Adrenal gland (tissue), 12 donors: ENCODE measurements around the gene PCNX2. TPM values are rescaled to one million over a fixed set of nuclear protein-coding genes. Genes with fewer than 3 reads are reported as not detected.
A peak's percentile ranks its signal among the peaks of the same experiment; 100 is the strongest.

ENCODE experiments used
- DNase-seq, 7 donors: peaks; one replicate each; pipeline ENCODE4 v3.0.0-alpha.2; 2019 to 2020
- H3K27ac ChIP-seq, 5 donors: fragments of 200-600 bp; sonication (generic) in 4 of 5; 1 replicate in 3 of 5; 2 replicates in 2 of 5; pipeline versions ENCODE4 v1.5.1 to v1.8.0; 2016 to 2020; ENCODE audit warnings: mild to moderate bottlenecking in 1 of 5
- H3K27me3 ChIP-seq: fragments of 200-600 bp; 2 replicates; pipeline ENCODE4 v1.8.0; 2021
- H3K36me3 ChIP-seq, 2 donors: fragments of 200-600 bp; replicated peaks in 1 of 2; 1 replicate in 1 of 2; 2 replicates in 1 of 2; pipeline versions ENCODE4 v1.5.1 to v1.8.0; 2018 to 2022
- H3K4me1 ChIP-seq, 2 donors: fragments of 200-600 bp; replicated peaks in 1 of 2; 1 replicate in 1 of 2; 2 replicates in 1 of 2; pipeline versions ENCODE4 v1.5.1 to v1.8.0; 2018 to 2021
- H3K4me3 ChIP-seq, 4 donors: fragments of 200-600 bp; sonication (generic) in 3 of 4; one replicate each; pipeline ENCODE4 v1.5.1; 2016 to 2018
- H3K9me3 ChIP-seq, 3 donors: fragments of 200-600 bp; sonication (generic) in 1 of 3; replicated peaks in 1 of 3; 1 replicate in 2 of 3; 2 replicates in 1 of 3; pipeline versions ENCODE4 v1.5.1 to v1.8.0; 2016 to 2021
- CTCF ChIP-seq, 6 experiments: fragments of 450-650 bp in 4 of 6; fragments of 200-600 bp in 2 of 6; sonication (generic) in 1 of 6; IDR thresholded peaks; 1 replicate in 5 of 6; 2 replicates in 1 of 6; pipeline versions ENCODE4 v1.5.1 to v1.8.0; 2016 to 2021; ENCODE audit warnings: antibody characterized with exemption in 6 of 6, mild to moderate bottlenecking in 2 of 6, moderate library complexity in 1 of 6
- POLR2A ChIP-seq, 2 donors: fragments of 450-650 bp; IDR thresholded peaks; one replicate each; pipeline ENCODE4 v1.6.1; 2017; ENCODE audit warnings: antibody characterized with exemption in 2 of 2, mild to moderate bottlenecking in 2 of 2, moderate library complexity in 1 of 2
- WGBS, 4 donors: extraction: QIAGEN DNeasy Blood & Tissue Kit in 2 of 4; methylation state at CpG; one replicate each; pipeline versions ENCODE4 v1.1.5 to v1.1.7; 2013 to 2017; 5-methylcytosine and 5-hydroxymethylcytosine counted together
- intact Hi-C, 2 donors: fragments of 100-400 bp; cut with DNase I; formaldehyde crosslinking; loops; one replicate each; pipeline versions ENCODE4 v1.14.1 to v1.15.0; 2022 to 2023
- polyA plus RNA-seq, 3 donors: library from polyadenylated mRNA; stranded (reverse); fragments of 200-250 nt in 2 of 3; fragments of 350-450 nt in 1 of 3; fragmentation: Illumina TruSeq in 1 of 3; extraction: RNeasy Lipid Tissue Mini Kit (QIAGEN cat#74804) in 1 of 3; gene quantifications; one replicate each; pipeline ENCODE4 v1.2.3, GENCODE V29; 2013 to 2014
- total RNA-seq, 9 donors: library from RNA; depleted of rRNA in 4 of 9; stranded (reverse); fragments of >200 nt in 4 of 9; fragments of 120-200 nt in 1 of 9; fragmentation: NEBNext Ultra II Directional in 1 of 9; extraction: Animal tissue kit (Norgen Biotek cat#: 25700) in 1 of 9; gene quantifications; one replicate each; pipeline versions ENCODE4 v1.1.0 to v1.2.4, GENCODE V29; 2013 to 2023
- donor health status: healthy with polysubstance abuse.
- donor health status: Bipolar disorder and iron deficiency.
- donor health status: DM: yes; HTN: yes; CAD: no.
- donor health status: DM: no; HTN: no; CAD: no.
- donor health status: DM: no; HTN: no; CAD: no.
- donor health status: DM: yes; HTN: yes; CAD: no.

PCNX2 gene
- total and polyA plus RNA-seq, 12 donors = 2.2 to 14.5 (median 5.5) TPM

- no peaks in the 10 kb centered on the region for H3K4me1 ChIP-seq
- no peaks in the 10 kb centered on the region for H3K9me3 ChIP-seq
- intact Hi-C loops = loop anchor here in 1 of 2 donors (10.0 kb wide), 1 partner anchor 308 kb away; the partner anchor contains the start of gene SIPA1L2
- no peaks in the 10 kb centered on the region for H3K36me3 ChIP-seq
- TF ChIP-seq POLR2A (IDR thresholded peaks at IDR 0.05) (no peak), CTCF (IDR thresholded peaks at IDR 0.05) (no peak)
- no peak overlapping the region for H3K4me3 ChIP-seq
- no peaks in the 10 kb centered on the region for H3K27me3 ChIP-seq
- H3K27ac ChIP-seq = no peak overlapping the region
- 48 to 63% (median 51%) methylated on average over 8 of the region's 8 CpGs for WGBS, 4 donors
- peak in 1 of 7 donors; percentile 52 for DNase-seq
Measured at GRCh38 chr1:232942413-232943294, 352.9 kb downstream of the PCNX2 start.

- Histone ChIP-seq H3K4me1 (no peaks in the 10 kb centered on the region), H3K4me3 (no peak overlapping the region), H3K27me3 (no peaks in the 10 kb centered on the region), H3K9me3 (no peaks in the 10 kb centered on the region), H3K27ac (no peak overlapping the region), H3K36me3 (no peaks in the 10 kb centered on the region)
- no peak for TF ChIP-seq CTCF (IDR thresholded peaks at IDR 0.05)
- no peak for TF ChIP-seq POLR2A (IDR thresholded peaks at IDR 0.05)
- WGBS, 4 donors = 52 to 75% (median 66%) methylated on average over 1 of the region's 1 CpG
- intact Hi-C loops = loop anchor here in 1 of 2 donors (10.0 kb wide), 1 partner anchor 305 kb away; the partner anchor contains the start of gene SIPA1L2
- no peak for DNase-seq
Measured at GRCh38 chr1:232940262-232940661, 355.3 kb downstream of the PCNX2 start.

GRCh38 chr1:232939748-232940147 lies 355.8 kb downstream of the PCNX2 start:
- Histone ChIP-seq H3K27me3 (no peaks in the 10 kb centered on the region), H3K36me3 (no peaks in the 10 kb centered on the region), H3K9me3 (no peaks in the 10 kb centered on the region), H3K4me3 (no peak overlapping the region), H3K4me1 (no peaks in the 10 kb centered on the region), H3K27ac (no peak overlapping the region)
- TF ChIP-seq CTCF (IDR thresholded peaks at IDR 0.05) = no peak
- no peak for TF ChIP-seq POLR2A (IDR thresholded peaks at IDR 0.05)
- intact Hi-C loops = loop anchor here in 1 of 2 donors (10.0 kb wide), 1 partner anchor 305 kb away; the partner anchor contains the start of gene SIPA1L2
- DNase-seq = no peak
- WGBS, 4 donors = 82 to 92% (median 86%) methylated on average over 2 of the region's 2 CpGs

- no peaks in the 10 kb centered on the region for H3K9me3 ChIP-seq
- H3K4me1 ChIP-seq = no peaks in the 10 kb centered on the region
- H3K27me3 ChIP-seq = no peaks in the 10 kb centered on the region
- DNase-seq = no peak
- TF ChIP-seq CTCF (IDR thresholded peaks at IDR 0.05) = no peak
- TF ChIP-seq POLR2A (IDR thresholded peaks at IDR 0.05) = no peak
- H3K27ac ChIP-seq = no peak overlapping the region
- no peaks in the 10 kb centered on the region for H3K36me3 ChIP-seq
- WGBS, 4 donors = 92 to 98% (median 97%) methylated on average over 11 of the region's 11 CpGs
- intact Hi-C loops = no loop called here
- H3K4me3 ChIP-seq = no peak overlapping the region
Measured at GRCh38 chr1:232938926-232939325, 356.6 kb downstream of the PCNX2 start.
